HepG2 (cell line): ENCODE results near the gene EARS2. TPM values are rescaled to one million over a fixed set of nuclear protein-coding genes. Genes with fewer than 3 reads are reported as not detected.
A peak's percentile ranks its signal among the peaks of the same experiment; 100 is the strongest.

Experiments
- ATAC-seq: fragments of 200-7000 bp; cut with Tn5 transposase; 3 replicates; pipeline ENCODE4 v1.9.1; 2020; ENCODE audit warnings: mild to moderate bottlenecking, moderate library complexity
- BruUV-seq: library from RNA; stranded (reverse); fragments of 400-500 nt; replicated peaks from 2 replicates; lab custom pipeline; 2021; lab: Mats Ljungman, UMichigan
- CTCF ChIA-PET: fragments of 300-600 bp; formaldehyde crosslinking; extraction: SDS; loops from one replicate; lab custom pipeline; 2021; ENCODE audit warnings: low total read pairs, inconsistent platforms, low intra/inter-chr PET ratio; lab: Yijun Ruan, JAX
- POLR2A ChIA-PET: fragments of 350-600 bp; sonication (Branson Sonifier 250); formaldehyde crosslinking; loops from one replicate; lab custom pipeline; 2020; ENCODE audit warnings: antibody characterized with exemption, inconsistent platforms; lab: Yijun Ruan, JAX
- DNase-seq: peaks from one replicate; pipeline ENCODE4 v3.0.0-alpha.2; 2015; ENCODE audit warnings: low spot score
- FAIRE-seq: peaks from 3 replicates; lab custom pipeline; 2011; peaks lifted over from hg19 to GRCh38; lab: Jason Lieb, UNC
- H2AFZ ChIP-seq: one replicate; pipeline ENCODE4 v1.6.1; 2011; ENCODE audit warnings: low read length, inconsistent platforms
- H3K27ac ChIP-seq: fragments of 300-600 bp; 3 replicates; pipeline ENCODE4 v1.8.0; 2011; ENCODE audit warnings: mixed run types, mild to moderate bottlenecking, mixed read lengths, low read length, inconsistent platforms; ENCODE audit not compliant: insufficient read depth; ENCODE audit errors: extremely low read length
- H3K27me3 ChIP-seq, 2 experiments: fragments of 200-600 bp in 1 of 2; 2 replicates in 1 of 2; 3 replicates in 1 of 2; pipeline versions ENCODE4 v1.6.0 to v1.8.0; 2011; ENCODE audit warnings: low read length in 2 of 2, mild to moderate bottlenecking in 2 of 2, moderate library complexity in 2 of 2, inconsistent platforms in 1 of 2; ENCODE audit not compliant: insufficient read depth in 2 of 2, control insufficient read depth in 1 of 2
- H3K36me3 ChIP-seq, 2 experiments: fragments of 200-600 bp in 1 of 2; replicated peaks in 1 of 2; 2 replicates in 1 of 2; 3 replicates in 1 of 2; pipeline versions ENCODE4 v1.5.1 to v1.8.0; 2011; ENCODE audit warnings: low read length in 2 of 2, inconsistent platforms in 1 of 2; ENCODE audit not compliant: insufficient read depth in 2 of 2, control insufficient read depth in 1 of 2
- H3K4me1 ChIP-seq: 2 replicates; pipeline ENCODE4 v1.5.1; 2012; ENCODE audit warnings: low read length, inconsistent platforms; ENCODE audit not compliant: insufficient read depth
- H3K4me2 ChIP-seq: 2 replicates; pipeline ENCODE4 v1.6.0; 2011; ENCODE audit warnings: low read depth, low read length, inconsistent platforms
- H3K4me3 ChIP-seq, 3 experiments: fragments of 200-600 bp in 1 of 3; sonication (generic), shearing (Covaris generic) in 1 of 3; replicated peaks in 1 of 3; 2 replicates each; pipeline ENCODE4 v1.5.1; 2011 to 2016; ENCODE audit warnings: low read length in 3 of 3, inconsistent platforms in 2 of 3, low read depth in 2 of 3, mild to moderate bottlenecking in 2 of 3, control low read depth in 1 of 3, mixed read lengths in 1 of 3; ENCODE audit not compliant: insufficient read depth in 1 of 3
- H3K79me2 ChIP-seq: one replicate; pipeline ENCODE4 v1.6.1; 2011; ENCODE audit warnings: low read length, inconsistent platforms; ENCODE audit not compliant: insufficient read depth
- H3K9ac ChIP-seq: 2 replicates; pipeline ENCODE4 v1.6.0; 2011; ENCODE audit warnings: mild to moderate bottlenecking, low read depth, low read length, inconsistent platforms; ENCODE audit not compliant: insufficient read depth
- H3K9me3 ChIP-seq: 2 replicates; pipeline ENCODE4 v1.5.1; 2012; ENCODE audit warnings: mild to moderate bottlenecking, low read length
- H4K20me1 ChIP-seq: 2 replicates; pipeline ENCODE4 v1.6.0; 2011; ENCODE audit warnings: inconsistent platforms, mild to moderate bottlenecking, low read length, moderate library complexity; ENCODE audit not compliant: insufficient read depth
- BRCA1 ChIP-seq: sonication (generic); formaldehyde crosslinking; IDR thresholded peaks from 2 replicates; pipeline ENCODE4 v1.4.0; 2020; ENCODE audit warnings: missing genetic modification reagents
- ETV6 ChIP-seq: sonication (generic); formaldehyde crosslinking; conservative IDR thresholded peaks from 2 replicates; pipeline ENCODE4 v1.4.0; 2020; ENCODE audit warnings: missing genetic modification reagents
- FOSL2 ChIP-seq: sonication (generic); formaldehyde crosslinking; IDR thresholded peaks from 2 replicates; pipeline ENCODE4 v1.4.0; 2020; ENCODE audit warnings: missing genetic modification reagents
- GABPA ChIP-seq, 2 experiments: IDR thresholded peaks; 2 replicates each; pipeline ENCODE4 v1.6.1; 2011 to 2016; ENCODE audit warnings: low read depth in 2 of 2, low read length in 1 of 2, missing biosample characterization in 1 of 2, missing genetic modification characterization in 1 of 2
- HMGA1 ChIP-seq: sonication (generic); formaldehyde crosslinking; conservative IDR thresholded peaks from 2 replicates; pipeline ENCODE4 v1.4.0; 2020; ENCODE audit warnings: missing genetic modification reagents
- MED8 ChIP-seq: sonication (generic); formaldehyde crosslinking; IDR thresholded peaks from 2 replicates; pipeline ENCODE4 v1.8.1; 2023; ENCODE audit warnings: mild to moderate bottlenecking, missing genetic modification reagents; ENCODE audit not compliant: insufficient replicate concordance
- MEIS1 ChIP-seq: sonication (generic); formaldehyde crosslinking; IDR thresholded peaks from 2 replicates; pipeline ENCODE4 v1.9.0; 2021; ENCODE audit warnings: mild to moderate bottlenecking, missing genetic modification reagents, moderate library complexity, borderline replicate concordance
- NR2F1 ChIP-seq, 2 experiments: fragments of 450-650 bp in 1 of 2; formaldehyde crosslinking in 1 of 2; IDR thresholded peaks; 2 replicates each; pipeline versions ENCODE4 v1.5.0 to v1.6.1; 2016 to 2020; ENCODE audit warnings: mild to moderate bottlenecking in 1 of 2, missing compliant biosample characterization in 1 of 2, missing genetic modification reagents in 1 of 2, moderate library complexity in 1 of 2
- PHF21A ChIP-seq: sonication (generic); formaldehyde crosslinking; IDR thresholded peaks from 2 replicates; pipeline ENCODE4 v1.5.0; 2020; ENCODE audit warnings: mild to moderate bottlenecking, missing genetic modification reagents
- SAP130 ChIP-seq: IDR thresholded peaks from 2 replicates; pipeline ENCODE4 v1.6.1; 2016; ENCODE audit warnings: low read depth
- SCMH1 ChIP-seq: sonication (generic); formaldehyde crosslinking; IDR thresholded peaks from 2 replicates; pipeline ENCODE4 v1.9.0; 2021; ENCODE audit warnings: missing genetic modification reagents, mild to moderate bottlenecking, borderline replicate concordance
- SOX6 ChIP-seq, 2 experiments: fragments of 450-650 bp in 1 of 2; sonication (generic) in 1 of 2; formaldehyde crosslinking in 1 of 2; IDR thresholded peaks; 2 replicates each; pipeline versions ENCODE4 v1.4.0 to v1.6.1; 2017 to 2020; ENCODE audit warnings: antibody characterized with exemption in 1 of 2, mild to moderate bottlenecking in 1 of 2, missing genetic modification reagents in 1 of 2
- WIZ ChIP-seq: sonication (generic); formaldehyde crosslinking; IDR thresholded peaks from 2 replicates; pipeline ENCODE4 v1.5.1; 2020; ENCODE audit warnings: mild to moderate bottlenecking, missing genetic modification reagents
- XRCC5 ChIP-seq: fragments of 200-400 bp; formaldehyde crosslinking; optimal IDR thresholded peaks from 2 replicates; pipeline ENCODE3; 2017; ENCODE audit warnings: mild to moderate bottlenecking, low read length
- YEATS2 ChIP-seq: sonication (generic); formaldehyde crosslinking; IDR thresholded peaks from 2 replicates; pipeline ENCODE4 v1.4.0; 2020; ENCODE audit warnings: missing genetic modification reagents, borderline replicate concordance
- ZNF235 ChIP-seq: sonication (generic); formaldehyde crosslinking; IDR thresholded peaks from 2 replicates; pipeline ENCODE4 v1.8.1; 2023; ENCODE audit warnings: mild to moderate bottlenecking, missing genetic modification reagents, borderline replicate concordance
- ZNF501 ChIP-seq: sonication (generic); formaldehyde crosslinking; IDR thresholded peaks from 2 replicates; pipeline ENCODE4 v1.5.1; 2020; ENCODE audit warnings: mild to moderate bottlenecking, moderate library complexity, missing genetic modification reagents
- ZNF615 ChIP-seq: sonication (generic); formaldehyde crosslinking; IDR thresholded peaks from 2 replicates; pipeline ENCODE4 v1.5.0; 2020; ENCODE audit warnings: mild to moderate bottlenecking, missing genetic modification reagents, borderline replicate concordance
- ZSCAN21 ChIP-seq: sonication (generic); formaldehyde crosslinking; IDR thresholded peaks from 2 replicates; pipeline ENCODE4 v1.8.0; 2022; ENCODE audit warnings: mild to moderate bottlenecking, missing genetic modification reagents, moderate library complexity, borderline replicate concordance
- WGBS: methylation state at CpG from one replicate; pipeline ENCODE4 v1.1.6; 2017; ENCODE audit warnings: low lambda C conversion rate; 5-methylcytosine and 5-hydroxymethylcytosine counted together
- in situ Hi-C: cut with HindIII; loops from 2 replicates; pipeline ENCODE4 v1.10.0; 2017; ENCODE audit warnings: low pct_unique_long_range_greater_than_20kb; ENCODE audit not compliant: extremely low pct_ligation_motif_present
- intact Hi-C: fragments of 100-400 bp; cut with micrococcal nuclease; formaldehyde crosslinking; loops from one replicate; pipeline ENCODE4 v1.10.0; 2022; ENCODE audit not compliant: unreplicated experiment
- polyA plus RNA-seq, 8 experiments: library from polyadenylated mRNA; depleted of rRNA in 3 of 8; stranded (reverse) in 7 of 8; unstranded in 1 of 8; fragments of >200 nt; fragmentation: Illumina TruSeq in 4 of 8; extraction: Trizol in 4 of 8; gene quantifications; 2 replicates each; pipeline versions ENCODE4 v1.2.1 to v1.2.3, GENCODE V29; 2011 to 2016; ENCODE audit warnings: low read depth in 4 of 8, missing spikeins in 1 of 8, mixed read lengths in 1 of 8; ENCODE audit not compliant: insufficient read depth in 1 of 8
- total RNA-seq, 5 experiments: library from RNA; depleted of rRNA; stranded (reverse); fragments of >200 nt; fragmentation: Illumina TruSeq; extraction: Trizol; gene quantifications; 2 replicates each; pipeline ENCODE4 v1.2.3, GENCODE V29; 2016; ENCODE audit warnings: low read depth in 1 of 5
- TF ChIP-seq, protein P1 (sequence below): sonication (generic); formaldehyde crosslinking; IDR thresholded peaks from 2 replicates; pipeline ENCODE4 v1.4.0; 2020; ENCODE audit warnings: missing genetic modification reagents
- TF ChIP-seq, protein P2 (sequence below): sonication (generic); IDR thresholded peaks from 2 replicates; pipeline ENCODE4 v1.6.1; 2016; ENCODE audit warnings: low read depth, borderline replicate concordance

EARS2 gene
- total and polyA plus RNA-seq, 2 of the 13 experiments (the other 11 are each of a cell fraction or from before 2014, with no cell fraction given) = 49.4 to 80.4 TPM

DNA sequence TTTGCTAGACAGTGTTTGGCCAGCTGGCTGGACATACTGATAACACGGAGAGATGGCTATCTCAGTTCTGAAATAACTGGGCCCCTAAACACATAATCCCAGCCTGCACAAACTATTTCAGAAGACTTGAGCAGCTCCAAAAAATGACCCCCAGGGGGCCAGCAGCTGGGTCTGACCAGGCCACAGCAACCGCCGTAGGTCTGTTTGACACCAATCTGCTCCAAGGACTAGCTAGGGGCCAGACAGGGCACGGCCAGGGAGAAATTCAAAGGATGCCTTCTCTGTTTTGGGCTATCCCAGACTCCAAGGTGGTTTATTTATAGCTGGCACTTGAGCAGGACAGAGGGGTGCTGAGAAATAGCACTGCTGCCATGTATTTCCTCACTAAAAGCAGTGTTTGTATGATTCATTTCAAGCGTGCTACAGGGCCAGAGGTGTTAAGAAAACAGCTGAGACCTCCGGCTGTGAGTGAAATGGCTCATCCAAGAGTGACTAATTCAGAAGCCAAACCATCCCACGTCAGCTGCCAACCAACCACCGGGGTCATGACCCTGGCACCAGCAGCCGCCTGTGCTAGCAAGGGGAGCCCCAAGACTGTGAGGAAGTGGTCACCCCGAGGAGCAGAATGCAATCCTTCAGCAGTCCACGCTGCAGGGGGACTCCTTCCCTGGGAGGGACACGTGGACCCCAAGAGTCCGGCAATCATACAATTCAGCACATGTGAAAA is 52.5 kb downstream of the EARS2 start:
- WGBS = 68% methylated on average over 13 of the region's 13 CpGs
- intact Hi-C loops = no loop called here
- H3K9me3 ChIP-seq = no peaks in the 10 kb centered on the region
- POLR2A ChIA-PET = interaction anchor here (0.8 to 1.4 kb wide), 5 partner anchors 9 to 53 kb away, joined by 3 to 10 read pairs (median 3); partner anchors contain the start of genes EARS2 and UBFD1
- DNase-seq (peak; percentile 58), FAIRE-seq (no peak), ATAC-seq (peak; percentile 62)
- H3K4me3 ChIP-seq = no peak overlapping the region
- no peak overlapping the region for H2AFZ ChIP-seq
- H3K27me3 ChIP-seq = no peaks in the 10 kb centered on the region; a peak in 1 of 5 replicates
- no peak overlapping the region for H3K9ac ChIP-seq
- in situ Hi-C loops = no loop called here
- peaks cover 10 to 54% of the 10 kb centered on the region in 2 experiments for H3K36me3 ChIP-seq
- CTCF ChIA-PET = interaction anchor here (1.5 kb wide), 1 partner anchor 53 kb away, joined by 5 read pairs; the partner anchor contains the start of genes EARS2 and UBFD1
- peaks cover 68% of the 10 kb centered on the region for H3K4me1 ChIP-seq
- H3K27ac ChIP-seq = no peak overlapping the region
- no TSS peak for BruUV-seq
- peak overlapping the region; percentile 23; the same call in 1 of the 2 replicates for H3K4me2 ChIP-seq
- peaks cover 90% of the 10 kb centered on the region for H4K20me1 ChIP-seq
- peaks cover 99% of the 10 kb centered on the region for H3K79me2 ChIP-seq
- TF ChIP-seq, protein P1, sequence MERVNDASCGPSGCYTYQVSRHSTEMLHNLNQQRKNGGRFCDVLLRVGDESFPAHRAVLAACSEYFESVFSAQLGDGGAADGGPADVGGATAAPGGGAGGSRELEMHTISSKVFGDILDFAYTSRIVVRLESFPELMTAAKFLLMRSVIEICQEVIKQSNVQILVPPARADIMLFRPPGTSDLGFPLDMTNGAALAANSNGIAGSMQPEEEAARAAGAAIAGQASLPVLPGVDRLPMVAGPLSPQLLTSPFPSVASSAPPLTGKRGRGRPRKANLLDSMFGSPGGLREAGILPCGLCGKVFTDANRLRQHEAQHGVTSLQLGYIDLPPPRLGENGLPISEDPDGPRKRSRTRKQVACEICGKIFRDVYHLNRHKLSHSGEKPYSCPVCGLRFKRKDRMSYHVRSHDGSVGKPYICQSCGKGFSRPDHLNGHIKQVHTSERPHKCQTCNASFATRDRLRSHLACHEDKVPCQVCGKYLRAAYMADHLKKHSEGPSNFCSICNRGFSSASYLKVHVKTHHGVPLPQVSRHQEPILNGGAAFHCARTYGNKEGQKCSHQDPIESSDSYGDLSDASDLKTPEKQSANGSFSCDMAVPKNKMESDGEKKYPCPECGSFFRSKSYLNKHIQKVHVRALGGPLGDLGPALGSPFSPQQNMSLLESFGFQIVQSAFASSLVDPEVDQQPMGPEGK (CRISPR knock-in tag) = peak; percentile 28; the same call in 1 of the 2 replicates
- TF ChIP-seq MED8 = peak; percentile 14
- no peak for TF ChIP-seq HMGA1 (CRISPR knock-in tag)
- no peak for TF ChIP-seq SOX6 (IDR thresholded peaks at IDR 0.05)
- peak; percentile 52 for TF ChIP-seq SOX6 (CRISPR knock-in tag; IDR thresholded peaks at IDR 0.05)
- TF ChIP-seq WIZ (CRISPR knock-in tag) = no peak
- no peak for TF ChIP-seq SCMH1 (CRISPR knock-in tag)
- 0 out of 2 replicates have a peak, but pooled peaks have one; percentile 21 for TF ChIP-seq SAP130 (CRISPR knock-in tag)
- TF ChIP-seq ETV6 (CRISPR knock-in tag) = no peak
- TF ChIP-seq ZNF615 (CRISPR knock-in tag) = 0 out of 2 replicates have a peak, but pooled peaks have one; percentile 27
- peak; percentile 35; the same call in 1 of the 2 replicates for TF ChIP-seq ZNF235 (CRISPR knock-in tag)
- TF ChIP-seq, protein P2, sequence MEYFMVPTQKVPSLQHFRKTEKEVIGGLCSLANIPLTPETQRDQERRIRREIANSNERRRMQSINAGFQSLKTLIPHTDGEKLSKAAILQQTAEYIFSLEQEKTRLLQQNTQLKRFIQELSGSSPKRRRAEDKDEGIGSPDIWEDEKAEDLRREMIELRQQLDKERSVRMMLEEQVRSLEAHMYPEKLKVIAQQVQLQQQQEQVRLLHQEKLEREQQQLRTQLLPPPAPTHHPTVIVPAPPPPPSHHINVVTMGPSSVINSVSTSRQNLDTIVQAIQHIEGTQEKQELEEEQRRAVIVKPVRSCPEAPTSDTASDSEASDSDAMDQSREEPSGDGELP = peak; percentile 87
- TF ChIP-seq GABPA (IDR thresholded peaks at IDR 0.05; ENCODE audit: low read depth, low read length) = no peak
- no peak for TF ChIP-seq GABPA (CRISPR knock-in tag; IDR thresholded peaks at IDR 0.05; ENCODE audit: low read depth)
- TF ChIP-seq PHF21A (CRISPR knock-in tag) = peak; percentile 2; the same call in 1 of the 2 replicates
- no peak for TF ChIP-seq ZSCAN21 (CRISPR knock-in tag)
- TF ChIP-seq NR2F1 (CRISPR knock-in tag; IDR thresholded peaks at IDR 0.05) = peak; percentile 55 to 60; a peak in 2 of 4 replicates
- TF ChIP-seq FOSL2 (CRISPR knock-in tag) = peak; percentile 78
- no peak for TF ChIP-seq MEIS1
- 0 out of 2 replicates have a peak, but pooled peaks have one; percentile 26 for TF ChIP-seq YEATS2 (CRISPR knock-in tag)
- TF ChIP-seq XRCC5 = peak; percentile 53
- no peak for TF ChIP-seq ZNF501 (CRISPR knock-in tag)
- TF ChIP-seq BRCA1 (CRISPR knock-in tag) = no peak
